Gastrocnemius medialis (tissue), 4 donors: ENCODE results near the gene PHB1.

Experiments
- POLR2A ChIP-seq, 2 donors: fragments of 450-650 bp; IDR thresholded peaks; one replicate each; pipeline ENCODE4 v1.6.1; 2017; ENCODE audit warnings: antibody characterized with exemption in 2 of 2, mild to moderate bottlenecking in 2 of 2, moderate library complexity in 2 of 2
- TF ChIP-seq, protein P1 (sequence below), 5 experiments: fragments of 450-650 bp in 3 of 5; fragments of 200-600 bp in 2 of 5; sonication (generic) in 2 of 5; IDR thresholded peaks in 4 of 5; conservative IDR thresholded peaks in 1 of 5; 1 replicate in 4 of 5; 2 replicates in 1 of 5; pipeline ENCODE4 v1.5.1; 2016 to 2019; ENCODE audit warnings: antibody characterized with exemption in 5 of 5, mild to moderate bottlenecking in 3 of 5, moderate library complexity in 3 of 5

- TF ChIP-seq, protein P1, sequence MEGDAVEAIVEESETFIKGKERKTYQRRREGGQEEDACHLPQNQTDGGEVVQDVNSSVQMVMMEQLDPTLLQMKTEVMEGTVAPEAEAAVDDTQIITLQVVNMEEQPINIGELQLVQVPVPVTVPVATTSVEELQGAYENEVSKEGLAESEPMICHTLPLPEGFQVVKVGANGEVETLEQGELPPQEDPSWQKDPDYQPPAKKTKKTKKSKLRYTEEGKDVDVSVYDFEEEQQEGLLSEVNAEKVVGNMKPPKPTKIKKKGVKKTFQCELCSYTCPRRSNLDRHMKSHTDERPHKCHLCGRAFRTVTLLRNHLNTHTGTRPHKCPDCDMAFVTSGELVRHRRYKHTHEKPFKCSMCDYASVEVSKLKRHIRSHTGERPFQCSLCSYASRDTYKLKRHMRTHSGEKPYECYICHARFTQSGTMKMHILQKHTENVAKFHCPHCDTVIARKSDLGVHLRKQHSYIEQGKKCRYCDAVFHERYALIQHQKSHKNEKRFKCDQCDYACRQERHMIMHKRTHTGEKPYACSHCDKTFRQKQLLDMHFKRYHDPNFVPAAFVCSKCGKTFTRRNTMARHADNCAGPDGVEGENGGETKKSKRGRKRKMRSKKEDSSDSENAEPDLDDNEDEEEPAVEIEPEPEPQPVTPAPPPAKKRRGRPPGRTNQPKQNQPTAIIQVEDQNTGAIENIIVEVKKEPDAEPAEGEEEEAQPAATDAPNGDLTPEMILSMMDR (IDR thresholded peaks at IDR 0.05 in 4 of 5, conservative IDR thresholded peaks at IDR 0.05 in 1 of 5) = no peak
- TF ChIP-seq POLR2A (IDR thresholded peaks at IDR 0.05) = no peak
Observed at GRCh38 chr17:49393491-49394255, 21.0 kb downstream of the PHB1 start.
